Dermis lymphatic vessel endothelial cell (primary cell): ENCODE measurements around the gene TRAF7. TPM values are rescaled to one million over a fixed set of nuclear protein-coding genes. Genes with fewer than 3 reads are reported as not detected.

ENCODE experiments used
- total RNA-seq: library from RNA; depleted of rRNA; stranded (reverse); fragments of >200 nt; gene quantifications from 2 replicates; pipeline ENCODE4 v1.2.1, GENCODE V29; 2014

The TRAF7 gene
- total RNA-seq = 54.2 and 60.4 TPM in 2 replicates

DNA sequence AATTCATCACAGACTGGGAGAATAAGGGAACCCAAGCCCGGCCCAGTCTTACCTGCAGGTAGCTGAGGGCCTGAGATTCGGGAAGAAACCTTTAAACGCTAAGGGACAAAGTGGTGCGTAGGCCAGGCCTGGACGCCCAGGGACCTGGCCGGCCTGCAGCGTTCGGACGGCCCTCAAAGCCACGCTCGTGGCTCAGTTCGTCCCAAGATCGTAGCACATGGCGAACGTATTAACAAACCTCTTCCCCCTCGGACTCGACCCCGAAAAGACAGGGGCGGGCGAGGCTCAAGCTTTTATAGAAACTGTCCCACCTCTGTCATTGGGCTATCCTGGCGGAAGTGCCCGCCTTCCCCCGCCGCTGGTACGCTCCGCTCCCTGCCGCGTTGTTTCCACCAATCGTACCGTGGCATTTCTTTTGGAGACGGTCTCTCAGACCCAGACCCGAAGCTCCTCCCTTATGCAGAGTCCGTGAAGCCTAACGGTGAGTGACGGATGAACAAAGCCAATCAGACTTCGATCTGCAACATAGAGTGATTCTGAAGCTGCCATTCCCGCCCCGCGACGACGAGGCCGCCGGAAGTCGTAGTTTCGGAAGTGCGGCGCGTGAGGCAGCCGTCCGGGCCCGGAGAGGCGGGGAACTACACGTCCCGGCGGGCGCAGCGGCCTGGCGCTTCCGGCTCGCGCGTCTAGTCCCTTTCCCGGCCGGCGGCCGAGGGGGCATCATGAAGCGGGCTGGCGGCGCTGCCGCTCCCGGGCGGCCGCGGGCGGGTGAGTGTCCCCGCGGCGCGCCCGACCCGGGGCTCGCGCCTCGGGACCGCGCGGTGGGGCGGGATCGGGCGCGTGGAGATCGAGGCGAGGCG is at the start of gene TRAF7:
Gene TRAF7 (plus strand): TSS at position 692 of the 860 bp plus-strand sequence. CDS start 8,139 bp downstream, outside the sequence.

DNA sequence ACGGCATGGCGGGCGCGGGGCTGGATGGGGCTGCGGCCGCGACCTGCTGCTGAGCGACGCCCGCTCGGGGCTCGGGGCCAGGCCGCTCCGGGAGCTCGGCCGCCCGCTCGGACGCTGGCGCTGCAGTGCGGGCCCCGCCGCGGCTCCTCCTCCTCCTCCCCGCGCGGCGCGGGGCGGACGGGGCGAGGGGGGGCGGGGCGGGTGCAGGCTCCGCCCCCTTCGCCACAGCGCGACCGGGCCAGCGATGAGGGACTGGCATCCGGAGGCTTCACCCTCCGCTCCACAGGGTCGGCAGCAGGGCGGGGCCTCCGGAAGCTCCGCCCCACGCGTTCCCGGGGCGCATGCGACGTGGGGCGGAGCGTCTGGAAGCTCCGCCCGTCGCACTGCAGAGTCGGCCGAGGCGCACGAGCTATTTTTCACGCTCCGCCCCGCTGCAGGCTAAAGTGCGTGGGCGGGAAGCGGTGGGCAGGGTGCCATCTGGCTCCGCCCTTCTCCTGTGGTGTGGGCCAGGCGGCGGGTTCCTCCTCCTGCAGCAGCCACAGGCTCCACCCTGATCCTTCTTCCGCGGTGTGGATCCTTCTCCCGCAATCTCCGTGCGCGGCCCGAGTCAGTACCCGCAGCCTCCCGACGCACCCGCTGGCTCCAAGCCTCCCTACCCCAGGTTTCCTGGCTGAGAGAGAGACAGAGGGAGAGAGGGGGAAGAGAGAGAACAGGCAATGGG is 19.7 kb upstream of the TRAF7 start, which contains the start of gene PKD1:
Gene PKD1 (minus strand): TSS at position 129 of the 721 bp plus-strand sequence. CDS start 209 bp downstream, outside the sequence.

DNA sequence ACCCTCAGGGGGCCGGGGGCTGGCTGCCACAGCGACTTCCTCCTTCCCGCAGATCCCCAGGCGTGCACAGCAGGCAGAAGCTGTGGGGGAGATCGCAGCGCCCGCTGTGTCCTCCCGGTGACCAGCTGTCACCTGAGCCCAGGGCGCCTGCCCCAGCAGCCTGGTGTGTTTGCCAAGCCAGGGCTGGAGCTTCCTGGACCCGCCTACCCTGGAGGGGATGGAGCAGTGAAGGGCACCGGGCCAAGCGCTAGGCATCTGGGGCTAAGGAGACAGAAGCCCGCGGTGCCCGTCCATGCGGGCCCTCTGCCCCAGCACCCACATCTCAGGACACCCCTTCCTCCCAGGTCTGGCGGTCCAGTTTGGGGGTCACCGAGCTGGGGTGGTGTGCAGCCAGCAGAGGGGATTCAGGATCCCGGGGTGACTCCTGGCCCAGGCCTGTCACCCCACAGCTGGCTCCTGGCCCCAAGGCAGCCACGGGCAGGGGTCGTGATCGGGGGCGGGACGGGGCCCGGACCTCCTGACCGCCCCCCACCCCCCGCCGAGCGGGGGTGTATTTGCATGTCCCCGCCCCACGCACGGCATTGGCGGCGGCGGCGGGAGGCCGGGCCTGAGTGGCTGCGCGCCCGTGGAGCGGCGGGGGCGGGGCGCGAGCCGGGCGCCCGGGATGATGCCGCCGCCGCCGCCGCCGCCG is 7.5 kb upstream of the TRAF7 start, which contains the start of gene RAB26:
Gene RAB26 (plus strand): TSS at position 645 of the 691 bp plus-strand sequence. CDS start 159 bp downstream, outside the sequence.

DNA sequence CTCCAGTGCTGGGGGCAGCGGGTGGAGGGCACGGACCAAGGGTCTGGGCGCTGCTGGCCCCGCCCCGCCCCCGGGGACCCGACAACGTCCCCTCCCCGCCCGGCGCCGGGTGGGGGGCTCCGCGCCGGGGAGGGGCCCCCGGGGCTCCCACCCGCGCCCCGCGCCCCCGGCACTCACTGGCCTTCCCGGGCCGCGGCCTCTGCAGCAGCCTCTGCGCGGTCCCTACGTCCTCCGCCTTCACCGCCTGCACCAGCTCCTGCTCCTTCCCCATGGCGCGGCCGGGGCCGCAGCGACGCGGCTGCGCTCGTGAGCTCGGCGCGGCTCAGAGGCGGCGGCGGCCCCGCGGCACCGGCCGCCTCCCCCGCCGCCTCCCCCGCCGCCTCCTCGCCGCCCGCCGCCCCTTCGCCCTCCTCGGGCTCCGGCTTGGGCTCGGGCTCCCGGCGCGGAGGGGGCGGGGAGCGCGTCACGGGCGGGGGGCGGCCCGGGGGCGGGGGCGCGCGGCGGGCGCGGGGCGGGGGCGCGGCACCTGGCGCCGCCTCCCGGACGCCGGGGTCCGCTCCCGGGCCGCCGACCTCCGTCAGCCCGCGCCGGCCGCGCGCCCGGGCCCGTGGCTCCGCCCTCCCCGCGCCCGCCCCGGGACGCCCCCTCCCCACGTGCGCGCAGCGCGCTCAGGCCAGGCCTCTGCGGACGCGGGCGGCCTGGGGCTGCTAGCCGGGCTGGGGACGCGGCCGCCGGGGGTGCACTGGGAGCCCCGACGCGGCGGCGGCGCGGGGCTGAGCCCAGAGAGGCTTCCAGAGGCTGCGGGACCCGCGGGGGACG is 40.8 kb downstream of the TRAF7 start, which contains the start of gene CASKIN1:
Gene CASKIN1 (minus strand): TSS at position 444 of the 819 bp plus-strand sequence. CDS start 173 bp downstream, at position 271.

DNA sequence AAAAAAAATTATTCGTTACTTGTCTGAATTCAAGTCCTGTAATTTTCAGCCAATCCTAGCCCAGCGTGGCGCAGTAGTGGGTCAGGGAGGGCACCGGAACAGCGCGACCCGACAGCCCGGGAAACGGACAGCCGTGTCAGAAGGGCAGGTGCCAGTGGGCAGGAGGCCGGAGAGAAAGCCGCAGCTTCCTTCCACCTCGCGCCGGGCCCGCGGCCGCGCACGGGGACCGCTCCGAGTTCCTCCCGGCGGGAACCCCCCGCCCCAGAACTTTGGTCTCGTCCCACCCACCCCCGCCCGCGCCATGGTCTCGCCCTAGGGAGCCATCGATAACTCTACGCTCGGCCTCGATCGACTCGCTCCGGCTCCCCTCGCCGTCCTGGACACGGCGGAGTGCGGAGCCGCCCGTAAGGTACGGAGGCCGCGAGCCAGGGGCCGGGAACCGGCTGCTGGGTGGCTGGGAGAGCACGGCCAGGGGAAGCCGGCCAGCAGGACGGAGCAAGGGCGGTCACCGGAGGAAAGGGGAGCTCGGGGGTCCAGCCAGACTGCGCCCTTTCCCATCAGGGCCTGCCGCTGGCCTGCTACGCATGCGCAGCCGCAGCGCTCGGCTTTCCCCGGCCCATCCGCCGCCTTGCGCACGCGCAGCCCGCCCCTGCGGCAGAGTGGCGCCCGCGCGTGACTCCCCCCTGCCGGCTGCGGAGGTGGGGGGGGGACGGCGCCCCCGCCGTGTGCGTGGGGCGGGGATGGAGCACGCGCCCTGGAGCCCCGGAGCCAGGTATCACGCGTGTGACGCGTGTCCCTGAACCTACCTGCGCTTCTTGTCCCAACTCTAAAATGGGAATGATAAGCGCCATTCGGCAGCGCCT is 49.8 kb downstream of the TRAF7 start, which contains the start of gene MLST8:
Gene MLST8 (plus strand): TSS at position 351 of the 863 bp plus-strand sequence. CDS start 632 bp downstream, outside the sequence.

DNA sequence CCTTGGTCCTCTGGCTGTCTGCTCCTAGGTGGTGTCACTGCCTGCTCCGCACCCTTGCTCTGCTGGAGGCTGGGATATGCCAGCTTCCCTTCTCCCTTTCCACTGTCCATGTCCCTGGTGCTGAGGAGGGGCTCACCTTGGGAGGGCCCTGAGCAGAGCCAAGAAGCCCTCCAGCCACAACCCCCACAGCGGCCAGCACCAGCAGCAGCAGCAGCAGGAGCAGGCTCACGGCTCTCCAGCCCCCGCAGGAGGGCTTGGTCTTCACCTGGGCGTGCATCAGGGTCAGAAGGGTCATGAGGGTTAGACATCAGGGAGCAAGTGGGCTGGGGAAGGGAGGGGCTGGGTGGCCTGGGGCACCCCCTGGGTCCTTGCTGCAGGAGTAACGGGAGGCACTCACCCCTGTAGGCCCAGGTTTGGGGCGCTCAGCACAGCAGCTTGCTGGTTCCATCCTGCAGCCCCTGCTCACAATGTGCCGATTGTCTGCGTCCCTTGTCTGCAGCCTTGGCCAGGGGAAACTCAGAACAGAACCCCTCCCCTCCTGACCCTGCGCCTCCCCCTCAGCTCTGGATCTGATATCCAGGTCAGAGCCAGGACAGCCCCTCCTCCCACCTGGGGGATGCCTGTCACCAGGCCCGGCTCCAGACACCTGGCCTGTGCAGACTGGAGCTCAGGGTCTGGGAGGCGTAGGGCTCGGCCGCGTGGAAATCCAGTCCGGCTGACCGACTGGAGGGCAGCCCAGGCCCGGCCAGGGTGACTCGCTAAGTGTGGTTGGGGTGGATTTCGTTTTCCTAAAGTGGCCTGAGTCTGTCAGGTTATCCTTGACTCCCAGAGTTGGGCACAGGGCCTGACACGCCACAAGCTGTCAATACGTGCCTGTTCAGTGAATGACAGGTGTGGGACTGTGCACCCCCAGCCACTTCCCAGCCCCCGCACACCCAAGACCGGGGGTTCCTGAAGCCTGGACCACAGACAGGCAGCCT is 55.1 kb downstream of the TRAF7 start, which contains the start of gene BRICD5:
Gene BRICD5 (minus strand): TSS at position 478 of the 980 bp plus-strand sequence. CDS start 30 bp downstream, at position 448.

DNA sequence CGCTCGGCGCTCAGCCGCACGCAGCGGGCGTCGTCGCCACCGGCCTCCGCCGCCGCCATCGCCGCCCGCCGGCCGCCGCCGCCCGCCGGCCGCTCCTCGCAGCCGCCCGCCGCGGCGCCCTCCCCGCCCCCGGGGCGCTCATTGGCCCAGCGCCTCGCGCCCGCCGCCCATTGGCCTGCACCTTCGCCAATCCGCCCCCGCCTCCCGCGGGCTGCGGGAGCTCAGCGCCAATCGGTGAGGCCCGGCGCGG is 59.1 kb downstream of the TRAF7 start, which contains the start of gene PGP:
Gene PGP (minus strand): TSS at position 122 of the 250 bp plus-strand sequence. CDS start 63 bp downstream, at position 59.

DNA sequence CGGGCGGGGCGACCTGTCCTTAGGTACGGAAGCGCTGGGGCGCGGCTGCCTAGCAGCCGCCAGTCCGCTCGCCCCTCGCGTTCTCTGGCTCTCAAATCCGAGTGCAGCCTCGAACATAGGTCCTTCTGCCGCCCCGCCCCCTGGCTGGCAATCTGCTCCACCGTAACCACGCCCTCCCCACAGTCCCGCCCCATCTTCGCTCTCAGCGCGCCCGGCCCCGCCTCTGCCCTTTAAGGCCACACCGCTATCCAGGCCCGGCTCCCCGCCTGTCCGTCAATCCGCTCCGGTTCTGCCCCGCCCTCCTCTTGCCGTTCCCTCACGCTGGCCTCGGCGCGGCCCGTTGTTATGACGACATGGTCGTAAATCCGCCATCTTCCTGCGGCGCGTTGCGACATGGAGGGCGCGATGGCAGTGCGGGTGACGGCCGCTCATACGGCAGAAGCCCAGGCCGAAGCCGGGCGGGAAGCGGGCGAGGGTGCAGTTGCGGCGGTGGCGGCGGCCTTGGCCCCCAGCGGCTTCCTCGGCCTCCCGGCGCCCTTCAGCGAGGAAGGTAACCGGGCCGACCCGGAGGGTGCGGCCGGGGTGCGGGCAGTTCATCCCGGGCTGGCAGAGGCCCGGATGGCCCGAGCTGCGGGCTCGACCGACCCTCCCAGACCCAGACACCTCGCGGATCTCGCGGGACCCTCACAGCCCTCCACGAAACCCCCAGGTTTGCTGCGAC is 67.8 kb downstream of the TRAF7 start, which contains the start of gene E4F1:
Gene E4F1 (plus strand): TSS at position 371 of the 721 bp plus-strand sequence. CDS start 23 bp downstream, at position 394.

Other genes starting within 250 kb of the TRAF7 start
- not detected in 2 replicates for gene HS3ST6, start 237.4 kb upstream of the TRAF7 start, total RNA-seq
- gene MSRB1, start 212.6 kb upstream of the TRAF7 start, total RNA-seq = 8.4 and 11.8 TPM in 2 replicates
- gene RPL3L, start 201.1 kb upstream of the TRAF7 start, total RNA-seq = not detected in 2 replicates
- 122 and 128 TPM in 2 replicates for gene NDUFB10, start 196.2 kb upstream of the TRAF7 start, total RNA-seq
- 3,346 and 3,366 TPM in 2 replicates for gene RPS2, start 191.0 kb upstream of the TRAF7 start, total RNA-seq
- gene RNF151, start 188.9 kb upstream of the TRAF7 start, total RNA-seq = not detected in 2 replicates
- 21.0 and 27.2 TPM in 2 replicates for gene TBL3, start 183.7 kb upstream of the TRAF7 start, total RNA-seq
- 0.09 and 0.11 TPM in 2 replicates for gene NOXO1, start 174.3 kb upstream of the TRAF7 start, total RNA-seq
- 8.9 and 9.1 TPM in 2 replicates for gene GFER, start 171.6 kb upstream of the TRAF7 start, total RNA-seq
- gene SYNGR3, start 165.8 kb upstream of the TRAF7 start, total RNA-seq = 1.2 and 2.2 TPM in 2 replicates
- gene ZNF598, start 146.0 kb upstream of the TRAF7 start, total RNA-seq = 8.1 and 8.8 TPM in 2 replicates
- gene NPW, start 136.0 kb upstream of the TRAF7 start, total RNA-seq = 0.43 and 0.52 TPM in 2 replicates
- gene NHERF2, start 128.9 kb upstream of the TRAF7 start, total RNA-seq = 40.3 and 40.6 TPM in 2 replicates
- gene NTHL1, start 107.9 kb upstream of the TRAF7 start, total RNA-seq = 25.9 and 29.7 TPM in 2 replicates
- 27.5 and 28.2 TPM in 2 replicates for gene TSC2, start 107.8 kb upstream of the TRAF7 start, total RNA-seq
- gene PKD1, start 19.9 kb upstream of the TRAF7 start, total RNA-seq = 18.9 and 20.3 TPM in 2 replicates
- gene RAB26, start 7.2 kb upstream of the TRAF7 start, total RNA-seq = 0.26 and 0.65 TPM in 2 replicates
- gene CASKIN1, start 40.8 kb downstream of the TRAF7 start, total RNA-seq = 0.17 and 0.43 TPM in 2 replicates
- gene MLST8, start 49.7 kb downstream of the TRAF7 start, total RNA-seq = 10.6 and 10.7 TPM in 2 replicates
- 1.1 and 1.7 TPM in 2 replicates for gene BRICD5, start 55.1 kb downstream of the TRAF7 start, total RNA-seq
- gene PGP, start 59.1 kb downstream of the TRAF7 start, total RNA-seq = 5.9 and 9.1 TPM in 2 replicates
- 20.9 and 22.1 TPM in 2 replicates for gene E4F1, start 67.8 kb downstream of the TRAF7 start, total RNA-seq
- 0.22 and 0.26 TPM in 2 replicates for gene DNASE1L2, start 80.7 kb downstream of the TRAF7 start, total RNA-seq
- 27.7 and 31.9 TPM in 2 replicates for gene ECI1, start 95.8 kb downstream of the TRAF7 start, total RNA-seq
- gene RNPS1, start 112.3 kb downstream of the TRAF7 start, total RNA-seq = 29.7 and 44.9 TPM in 2 replicates
- 11.4 and 20.8 TPM in 2 replicates for gene ABCA3, start 184.9 kb downstream of the TRAF7 start, total RNA-seq